ENCODE results near the gene DFFA.
"Not testable (repeated sequence)": the region's sequence is repeated elsewhere in the genome, so short reads cannot be mapped to it uniquely, and the experiment has no call there.

DFFA gene

DNA sequence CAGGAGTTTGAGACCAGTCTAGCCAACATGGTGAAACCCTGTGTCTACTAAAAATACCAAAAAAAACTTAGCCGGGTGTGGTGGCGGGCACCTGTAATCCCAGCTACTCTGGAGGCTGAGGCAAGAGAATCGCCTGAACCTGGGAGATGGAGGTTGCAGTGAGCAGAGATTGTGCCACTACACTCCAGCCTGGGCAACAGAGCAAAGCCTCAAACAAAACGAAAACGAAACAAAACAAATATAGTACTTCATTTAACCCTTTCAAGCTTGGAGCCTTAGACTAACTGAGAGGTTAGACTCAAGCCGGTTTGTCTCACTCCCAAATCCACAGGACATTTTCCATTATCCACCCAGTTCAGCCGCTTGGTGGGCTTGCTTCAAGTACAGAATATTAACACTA lies 14.9 kb downstream of the DFFA start:
- not testable (repeated sequence) for DNase-seq

DNA sequence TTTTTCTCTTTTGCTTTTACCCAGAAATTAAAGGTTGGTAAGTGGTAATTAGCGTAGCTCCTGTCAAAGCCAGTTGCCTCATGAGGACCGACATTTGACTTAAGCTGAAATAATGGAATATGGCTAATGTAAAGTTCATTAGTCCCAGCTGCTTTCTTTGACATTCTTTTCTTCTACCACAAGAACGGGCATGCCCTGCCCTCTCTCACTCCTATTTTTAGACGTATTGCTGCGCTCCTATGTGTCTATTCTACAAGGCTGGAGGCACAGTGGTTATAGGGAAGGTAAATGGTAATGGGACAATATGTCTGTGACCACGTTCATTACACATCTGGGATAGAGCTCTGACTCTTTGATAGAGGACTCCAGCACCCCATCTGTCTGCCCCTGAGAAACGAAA lies 15.7 kb downstream of the DFFA start:
- no peak for DNase-seq

DNA sequence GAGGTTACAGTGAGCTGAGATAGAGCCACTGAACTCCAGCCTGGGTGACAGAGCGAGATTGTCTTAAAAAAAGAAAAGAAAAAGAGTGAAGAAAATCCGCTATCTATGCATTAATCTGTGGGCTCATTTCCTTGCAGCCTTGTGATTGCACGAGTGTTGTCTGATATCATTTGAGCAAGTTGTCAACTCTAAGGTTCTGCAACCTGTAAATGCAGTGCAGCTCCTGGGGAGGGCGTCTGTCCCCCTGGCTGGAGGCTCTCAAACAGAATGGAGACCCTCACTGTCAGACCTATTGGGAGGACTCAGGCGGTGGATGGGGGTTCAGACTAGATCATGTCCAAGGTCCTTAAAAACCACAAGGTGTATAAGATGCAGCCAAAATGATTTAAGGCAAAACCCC lies 16.3 kb downstream of the DFFA start:
- DNase-seq = no peak

DNA sequence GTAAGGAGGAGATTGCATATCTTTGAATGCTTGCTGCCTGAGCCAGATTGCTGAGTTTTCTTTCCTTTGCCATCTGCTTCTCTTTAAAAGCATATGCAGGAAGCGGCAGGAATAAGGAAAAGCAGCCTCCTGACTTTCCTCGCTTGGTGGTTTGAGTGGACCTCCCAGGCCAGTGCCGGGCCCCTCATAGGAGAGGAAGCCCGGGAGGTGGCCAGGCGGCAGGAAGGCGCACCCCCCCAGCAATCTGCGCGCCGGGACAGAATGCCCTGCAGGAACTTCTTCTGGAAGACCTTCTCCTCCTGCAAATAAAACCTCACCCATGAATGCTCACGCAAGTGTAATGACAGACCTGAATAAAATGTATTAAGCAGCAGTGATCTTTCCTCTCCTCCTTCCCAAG lies 21.0 kb downstream of the DFFA start:
- DNase-seq = no peak

DNA sequence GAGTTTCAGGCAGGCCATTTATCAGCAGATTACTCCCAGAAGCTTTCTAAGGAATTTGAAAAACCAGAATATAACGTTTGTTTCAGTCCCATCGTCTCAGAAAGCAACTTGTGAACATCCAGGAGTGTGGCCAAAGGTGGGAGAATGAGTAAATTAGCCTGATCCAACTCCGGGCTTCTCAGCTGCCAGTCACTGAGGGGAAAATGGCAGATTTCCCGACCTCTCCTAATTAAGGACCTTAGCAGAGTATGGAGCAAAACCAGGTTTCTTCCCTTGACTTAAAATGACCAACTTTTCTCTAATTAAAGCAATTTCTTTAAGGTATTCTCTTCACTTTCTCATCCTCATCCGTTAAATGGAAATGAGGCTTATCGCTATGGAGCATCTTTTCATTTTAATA lies 21.5 kb downstream of the DFFA start:
- DNase-seq = no peak

DNA sequence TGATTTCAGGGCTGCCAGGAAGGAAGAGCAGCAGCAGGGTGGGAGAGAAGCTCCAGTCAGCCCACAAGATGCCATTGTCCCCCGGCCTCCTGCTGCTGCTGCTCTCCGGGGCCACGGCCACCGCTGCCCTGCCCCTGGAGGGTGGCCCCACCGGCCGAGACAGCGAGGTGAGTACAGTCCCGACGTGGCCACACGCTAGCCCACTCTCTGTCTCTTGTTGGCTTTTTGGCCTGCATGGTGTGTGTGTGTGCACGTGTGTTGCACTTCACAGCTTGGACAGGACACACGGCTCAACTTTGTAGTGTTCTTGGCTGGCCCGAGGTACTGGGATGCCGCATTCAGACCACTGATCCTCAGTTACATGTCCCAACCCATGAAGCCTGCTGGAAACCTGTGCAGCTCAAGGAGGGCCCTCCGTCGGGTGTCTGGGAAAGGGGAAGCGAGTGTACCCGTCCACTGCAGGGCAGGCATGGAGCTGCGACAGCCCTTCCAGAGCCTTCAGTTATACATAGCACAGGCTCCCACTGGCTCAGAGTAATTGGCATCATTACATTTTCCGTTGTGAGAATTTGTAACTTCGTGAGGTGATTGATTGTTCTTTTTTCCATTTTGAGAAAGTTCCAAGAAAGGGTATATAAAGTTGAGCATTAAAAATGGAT lies 22.0 kb downstream of the DFFA start:
- no peak for DNase-seq

DNA sequence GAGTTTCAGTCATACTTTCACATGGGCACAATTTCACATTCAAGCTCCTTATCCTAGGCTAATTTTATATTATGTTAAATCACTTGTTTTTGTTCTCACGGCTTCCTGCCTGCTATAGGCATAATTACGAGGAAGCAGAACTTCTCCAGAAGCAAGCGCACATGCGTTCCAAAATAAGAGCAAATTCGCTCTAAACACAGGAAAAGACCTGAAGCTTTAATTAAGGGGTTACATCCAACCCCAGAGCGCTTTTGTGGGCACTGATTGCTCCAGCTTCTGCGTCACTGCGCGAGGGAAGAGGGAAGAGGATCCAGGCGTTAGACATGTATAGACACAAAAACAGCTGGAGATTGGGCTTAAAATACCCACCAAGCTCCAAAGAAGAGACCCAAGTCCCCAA lies 22.6 kb downstream of the DFFA start, which contains the start of gene CORT:
Gene CORT (plus strand): TSS at position 281 of the 400 bp plus-strand sequence. CDS start 193 bp downstream, outside the sequence.
- no peak for DNase-seq

DNA sequence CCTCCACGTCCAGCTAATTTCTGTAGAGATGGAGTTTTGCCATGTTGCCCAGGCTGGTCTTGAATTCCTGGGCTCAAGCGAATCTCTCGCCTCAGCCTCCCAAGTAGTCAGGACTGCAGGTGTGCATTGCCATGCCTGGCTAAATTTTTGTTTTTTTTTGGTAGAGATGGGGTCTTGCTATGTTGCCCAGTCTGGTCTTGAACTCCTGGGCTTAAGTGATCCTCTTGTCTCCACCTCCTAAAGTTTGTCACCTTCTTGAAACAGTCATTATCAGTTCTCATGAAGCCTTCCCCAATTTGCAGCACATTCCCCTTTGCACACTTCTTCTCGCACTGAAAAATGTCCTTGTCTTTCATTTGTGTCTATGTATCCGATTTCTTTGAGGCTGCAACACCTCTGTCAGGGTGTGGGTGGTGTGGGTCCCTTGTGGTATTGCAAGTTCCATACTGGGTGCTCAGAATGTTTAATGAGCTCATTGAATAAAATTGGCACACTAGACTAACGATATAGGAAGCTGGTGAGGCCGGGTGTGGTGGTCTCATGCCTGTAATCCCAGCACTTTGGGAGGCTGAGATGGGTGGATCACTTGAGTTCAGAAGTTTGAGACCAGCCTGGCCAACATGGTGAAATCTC lies 25.4 kb downstream of the DFFA start:
- DNase-seq = no peak

DNA sequence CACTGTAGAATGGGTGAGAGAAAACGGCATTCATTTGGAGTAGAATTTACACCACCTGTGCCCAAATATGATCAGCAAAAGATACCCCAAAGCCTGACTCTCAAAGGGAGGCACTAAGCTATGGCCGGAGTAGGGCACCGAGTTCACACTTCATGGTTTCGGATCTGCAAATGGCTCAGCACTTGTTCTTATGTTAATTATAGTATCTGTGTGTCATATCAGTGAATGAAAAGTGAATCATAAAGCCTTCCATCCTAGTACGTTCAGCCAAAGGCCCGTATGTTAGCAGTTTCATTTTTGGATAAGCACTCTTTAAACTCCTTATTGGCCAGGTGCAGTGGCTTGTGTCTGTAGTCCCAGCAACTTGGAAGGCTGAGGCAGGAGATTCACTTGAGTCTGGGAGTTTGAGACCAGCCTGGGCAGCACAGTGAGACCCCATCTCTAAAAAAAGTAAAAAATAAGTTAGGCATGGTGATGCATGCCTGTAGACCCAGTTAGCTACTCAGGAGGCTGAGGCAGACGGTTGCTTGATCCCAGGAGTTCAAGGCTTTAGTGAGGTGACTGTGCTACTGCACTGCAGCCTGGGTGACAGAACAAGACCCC lies 27.4 kb downstream of the DFFA start:
- peak; percentile 48 for DNase-seq

DNA sequence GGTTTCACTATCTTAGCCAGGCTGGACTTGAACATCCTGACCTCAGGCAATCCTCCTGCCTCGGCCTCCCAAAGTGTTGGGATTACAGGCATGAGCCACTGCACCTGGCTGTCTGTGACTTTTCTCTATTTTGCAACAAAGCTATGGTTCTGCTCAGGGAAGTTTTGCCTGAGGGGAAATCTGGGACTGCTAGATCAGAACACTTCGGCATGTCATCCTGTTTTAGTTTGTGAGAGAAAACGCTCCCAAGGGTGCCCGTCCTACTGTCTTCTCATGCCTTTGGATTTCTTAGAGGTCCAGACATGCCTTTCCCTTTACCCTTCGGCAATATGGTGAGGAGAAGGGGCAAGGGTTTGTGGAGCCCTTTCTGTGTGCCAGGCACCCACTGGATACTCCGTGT lies 28.1 kb downstream of the DFFA start:
- no peak for DNase-seq

DNA sequence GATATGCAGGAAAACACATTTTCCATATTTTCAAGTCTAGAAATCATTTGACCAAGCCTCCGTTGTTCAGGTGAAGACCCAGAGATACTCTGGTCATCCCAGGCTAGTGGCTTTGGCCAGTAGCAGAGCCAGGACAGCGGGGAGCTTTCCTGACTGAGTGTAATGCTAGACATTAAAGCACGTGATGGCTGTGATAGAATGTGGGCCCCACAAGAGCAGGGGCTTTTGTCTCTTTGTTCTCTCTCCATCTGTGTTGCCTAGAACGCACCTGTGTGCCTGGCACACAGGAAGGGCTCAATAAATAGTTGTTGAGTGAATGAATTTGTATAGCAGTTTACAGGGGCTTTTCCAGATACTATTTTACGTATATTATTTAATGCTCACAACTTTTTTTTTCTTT lies 31.5 kb downstream of the DFFA start:
- no peak for DNase-seq

DNA sequence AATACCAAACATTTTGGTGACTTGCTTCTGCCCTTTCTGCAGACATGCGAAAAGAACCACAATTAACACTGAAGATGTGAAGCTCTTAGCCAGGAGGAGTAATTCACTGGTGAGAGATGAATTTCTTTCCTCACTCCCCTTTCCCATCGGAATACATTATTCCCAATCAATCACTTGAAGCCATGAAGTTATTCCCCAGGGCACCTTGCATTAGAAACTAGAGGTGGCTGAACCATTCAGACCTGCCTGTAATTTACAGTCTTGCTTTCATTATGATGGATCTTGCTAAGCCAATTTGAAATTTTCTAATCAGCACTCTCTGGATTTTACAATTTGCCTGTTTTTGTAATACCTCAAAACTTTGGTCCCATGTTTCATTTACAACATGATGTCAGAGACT lies 32.0 kb downstream of the DFFA start:
- no peak for DNase-seq

DNA sequence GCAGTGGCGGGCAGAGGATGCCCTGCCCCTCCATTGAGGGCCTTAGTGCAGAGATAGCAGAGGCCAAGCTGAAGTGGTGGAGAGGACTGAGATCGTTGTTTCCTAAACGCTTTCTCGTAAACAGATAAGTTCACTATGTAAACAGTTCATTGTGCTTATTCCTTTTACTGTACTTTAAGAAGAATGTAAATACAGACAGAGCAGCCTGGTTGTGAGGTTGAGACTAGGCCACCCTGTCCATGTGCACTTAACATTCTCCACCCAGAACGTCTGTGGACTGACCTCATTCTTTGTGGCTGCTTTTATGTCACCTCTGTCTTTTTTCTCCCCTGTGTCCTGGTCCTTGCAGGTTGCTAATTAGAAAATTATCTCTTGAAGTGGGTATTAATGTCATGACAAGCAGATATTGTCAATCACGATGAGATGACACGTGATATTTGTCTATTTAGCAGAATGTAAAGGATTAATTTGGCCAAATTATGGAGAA lies 33.6 kb downstream of the DFFA start:
- no peak for DNase-seq

DNA sequence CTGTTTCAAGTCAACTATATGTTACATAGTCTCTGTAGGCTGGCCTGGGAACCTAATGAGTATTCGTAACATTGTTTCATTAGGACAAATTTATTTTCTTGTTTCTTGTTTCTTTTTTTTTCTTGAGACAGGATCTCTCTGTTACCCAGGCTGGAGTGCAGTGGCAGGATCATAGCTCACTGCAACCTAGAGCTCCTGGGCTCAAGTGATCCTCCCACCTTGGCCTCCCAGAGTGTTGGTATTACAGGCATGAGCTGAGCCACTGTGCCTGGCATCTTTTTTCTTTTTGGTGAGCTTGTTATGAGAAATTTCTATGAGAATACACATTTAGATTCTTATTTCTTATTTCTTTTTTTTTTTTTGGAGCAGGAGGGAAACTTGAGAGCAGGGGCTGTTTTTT lies 35.3 kb downstream of the DFFA start:
- DNase-seq = no peak

DNA sequence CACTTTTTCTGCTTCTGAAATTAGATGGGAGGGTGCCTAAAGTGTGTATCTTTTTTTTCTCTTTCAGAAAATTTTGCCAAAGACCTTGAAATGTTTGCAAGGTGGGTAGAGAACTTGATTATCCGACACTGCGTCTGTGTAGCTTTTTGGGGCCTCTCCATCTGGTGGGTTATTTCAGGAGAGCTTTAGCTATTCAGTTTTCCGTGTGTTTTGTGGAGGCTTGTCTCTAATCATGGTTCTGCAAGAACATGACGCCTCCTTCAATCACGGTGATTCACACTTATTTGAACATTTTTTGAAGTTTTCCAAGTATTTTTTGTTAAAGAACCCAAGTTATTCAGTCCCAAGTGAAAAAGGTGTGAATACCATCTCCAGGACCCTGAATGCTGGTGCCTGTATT lies 37.7 kb downstream of the DFFA start:
- DNase-seq = no peak

DNA sequence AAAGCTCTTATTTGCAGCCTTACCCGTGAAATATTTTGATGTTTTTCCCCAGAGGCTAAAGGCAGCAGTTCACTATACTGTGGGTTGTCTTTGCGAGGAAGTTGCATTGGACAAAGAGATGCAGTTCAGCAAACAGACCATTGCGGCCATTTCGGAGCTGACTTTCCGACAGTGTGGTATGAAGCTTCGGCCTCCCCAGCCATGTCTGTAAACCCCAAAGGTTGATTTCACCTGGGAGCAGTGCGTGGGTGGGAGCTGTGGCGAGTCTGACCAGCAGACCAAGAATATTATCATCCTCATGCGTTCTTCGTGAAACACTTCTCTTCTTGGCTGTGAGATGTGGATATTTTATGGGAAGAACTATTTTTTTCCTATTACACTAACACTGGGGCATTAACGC lies 38.5 kb downstream of the DFFA start:
- no peak for DNase-seq

DNA sequence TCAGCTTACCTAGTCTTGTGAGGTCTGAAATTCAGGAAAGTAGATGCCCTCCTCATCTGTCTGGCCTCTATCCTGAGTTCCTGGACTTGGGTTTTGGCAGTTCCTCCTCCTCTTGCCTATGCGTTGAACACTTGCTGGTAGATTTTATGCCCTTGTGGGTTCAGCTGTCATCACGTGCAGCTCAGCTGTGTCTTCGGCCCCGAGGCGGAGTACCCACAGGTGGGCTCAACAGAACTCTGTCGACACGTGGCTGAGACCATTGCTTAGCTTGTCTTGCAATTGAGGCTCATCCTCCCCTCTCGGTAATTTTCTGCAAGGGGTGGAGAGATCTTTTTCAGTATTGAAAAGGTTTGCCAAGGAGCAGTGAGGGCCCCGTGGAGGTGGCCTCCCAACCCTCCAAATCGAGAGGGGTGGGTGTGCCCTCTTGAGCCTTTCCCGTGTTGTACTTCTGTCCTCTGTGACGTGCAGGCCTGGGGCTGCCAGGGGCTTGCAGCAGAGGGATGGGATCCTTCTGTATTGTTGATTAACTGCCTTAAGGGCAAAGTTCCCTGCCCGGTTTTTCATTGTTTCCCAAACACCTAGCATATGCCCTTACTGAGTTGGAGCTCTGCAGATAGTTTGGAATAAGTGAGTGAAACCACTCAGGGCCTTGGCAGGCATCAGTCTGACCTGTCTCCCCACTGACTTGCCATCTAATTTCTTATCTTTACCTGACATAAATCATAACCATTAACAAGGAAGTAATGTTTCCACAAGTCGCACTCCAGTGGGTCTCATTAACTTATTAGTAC lies 39.2 kb downstream of the DFFA start:
- no peak for DNase-seq

DNA sequence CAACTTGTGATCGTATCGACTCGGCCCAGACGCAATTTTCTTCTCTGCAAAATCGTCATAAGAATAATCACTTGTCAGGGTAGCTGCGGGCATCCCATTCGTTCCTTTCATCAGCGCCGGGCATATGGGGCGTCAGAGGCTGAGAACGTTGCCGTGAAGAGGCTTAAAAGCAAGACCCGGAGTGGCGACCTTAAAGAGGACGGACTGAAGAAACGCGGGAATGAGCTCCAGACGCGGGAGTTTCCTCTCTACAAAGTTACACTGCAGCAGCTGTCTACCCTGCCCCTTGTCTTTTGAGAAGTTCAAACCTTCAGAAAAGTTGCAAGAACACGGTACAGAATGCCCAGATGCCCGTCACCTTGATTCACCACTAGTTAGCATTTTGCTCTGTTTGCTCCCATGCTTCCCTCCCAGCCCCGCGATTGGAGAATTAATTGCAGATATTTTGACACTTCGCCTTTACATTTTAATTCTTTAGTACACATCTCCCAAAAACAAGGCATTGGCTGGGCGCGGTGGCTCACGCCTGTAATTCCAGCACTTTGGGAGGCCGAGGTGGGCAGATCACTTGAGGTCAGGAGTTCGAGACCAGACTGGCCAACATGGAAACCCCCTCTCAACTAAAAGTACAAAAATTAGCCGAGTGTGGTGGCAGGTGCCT lies 41.1 kb downstream of the DFFA start:
- DNase-seq = no peak

DNA sequence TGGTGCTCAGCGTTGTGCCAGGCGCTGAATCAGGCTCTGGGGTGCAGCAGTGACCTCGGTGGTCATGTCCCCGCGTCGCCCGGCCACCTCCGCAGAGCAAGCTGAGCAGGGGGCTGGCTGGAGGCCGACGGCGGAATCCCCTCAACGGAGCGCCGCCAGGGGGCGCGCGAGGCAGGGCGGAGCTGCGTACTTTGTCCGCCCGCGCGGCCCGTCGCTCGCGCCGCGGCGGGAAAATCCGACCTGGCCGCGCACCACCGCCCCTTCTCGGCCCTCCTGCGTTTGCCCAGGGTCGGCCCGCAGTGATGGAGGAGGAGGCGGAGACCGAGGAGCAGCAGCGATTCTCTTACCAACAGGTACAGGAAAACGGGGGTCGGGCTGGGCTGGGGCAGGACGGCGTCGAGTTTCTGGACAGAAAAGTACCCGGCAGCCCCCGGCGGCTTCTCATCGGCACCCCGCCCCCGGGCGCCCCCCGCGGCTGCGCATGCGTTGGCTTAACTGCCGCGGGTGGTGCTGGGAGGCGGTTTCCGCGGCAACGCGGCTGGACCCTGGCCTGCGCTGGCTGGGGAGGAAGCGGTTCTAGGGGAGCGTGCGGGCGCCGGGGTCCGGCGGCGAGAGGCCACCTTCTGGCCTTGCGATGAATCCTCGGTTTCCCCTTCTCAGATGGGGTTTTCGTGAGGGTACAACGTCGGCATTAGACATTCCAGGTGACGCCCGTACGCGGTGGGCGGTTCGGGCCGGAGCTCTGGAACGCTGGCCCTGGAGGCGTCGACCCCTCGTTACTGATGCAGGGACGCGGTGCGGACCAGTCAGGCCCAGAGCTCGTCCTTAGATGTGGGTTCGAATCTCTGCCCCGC lies 41.9 kb downstream of the DFFA start, which contains the start of gene CENPS:
Gene CENPS (plus strand): TSS at position 218 of the 854 bp plus-strand sequence. CDS start 85 bp downstream, at position 303.
- peak; percentile 95 for DNase-seq

DNA sequence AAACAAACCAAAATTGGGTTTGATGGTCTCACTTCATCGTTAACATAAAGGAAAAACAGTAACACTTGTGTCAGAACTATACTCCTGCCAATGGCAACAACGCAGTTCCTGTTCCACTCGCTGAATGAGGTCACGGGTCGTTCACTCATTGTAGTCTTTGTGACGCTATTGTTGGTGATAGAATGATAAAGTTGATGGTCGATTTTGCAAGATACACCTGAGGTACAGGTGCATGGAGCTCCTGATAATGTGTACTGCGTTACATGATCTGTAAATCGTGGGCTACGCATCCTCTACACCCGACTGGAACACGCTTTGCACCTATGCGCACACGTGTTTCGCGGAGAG lies 42.5 kb downstream of the DFFA start:
- peak; percentile 46 for DNase-seq

DNA sequence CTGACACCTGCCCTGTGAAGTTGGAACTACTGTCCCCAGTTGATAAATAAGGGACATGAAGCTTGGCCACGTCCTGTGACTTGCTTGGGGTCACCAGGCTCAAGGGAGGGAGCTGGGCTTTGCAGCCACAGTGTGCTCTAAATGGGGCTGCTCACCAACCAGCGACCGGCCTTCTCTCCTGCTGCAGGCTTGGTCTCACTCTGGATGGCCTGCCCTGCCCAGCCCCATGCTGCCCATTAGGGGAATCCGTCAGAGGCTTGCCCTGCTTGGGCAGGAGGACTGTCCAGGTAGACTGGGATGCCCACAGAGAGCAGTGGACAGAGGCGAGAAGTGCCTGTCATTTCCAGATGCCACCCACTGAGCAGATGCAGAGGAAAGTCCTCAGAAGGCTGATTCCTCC lies 43.3 kb downstream of the DFFA start:
- no peak for DNase-seq

DNA sequence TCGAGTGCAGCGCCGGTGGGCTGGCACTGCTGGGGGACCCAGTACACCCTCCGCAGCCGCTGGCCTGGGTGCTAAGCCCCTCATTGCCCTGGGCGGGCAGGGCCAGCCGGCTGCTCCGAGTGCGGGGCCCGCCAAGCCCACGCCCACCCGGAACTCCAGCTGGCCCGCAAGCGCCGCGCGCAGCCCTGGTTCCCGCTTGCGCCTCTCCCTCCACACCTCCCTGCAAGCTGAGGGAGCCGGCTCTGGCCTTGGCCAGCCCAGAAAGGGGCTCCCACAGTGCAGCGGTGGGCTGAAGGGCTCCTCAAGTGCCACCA lies 45.8 kb downstream of the DFFA start:
- not testable (repeated sequence) for DNase-seq

Measured in activated CD4-positive, alpha-beta T cell treated with anti-CD3 and anti-CD28 coated beads, Interleukin-10, Interleukin-2, amounts not matched to agents 100 ng/mL and 50 ng/mL, durations not matched to agents 16 hours and 8 hours (primary cell).